ENCODE results near the gene CDC37. TPM values are rescaled to one million over a fixed set of nuclear protein-coding genes. Genes with fewer than 3 reads are reported as not detected.

Gene CDC37
- polyA plus RNA-seq, 1 donor from 2014 or later = 78.8 TPM

Other genes with a start within 250 kb of the CDC37 start
- gene DNMT1, start 208.6 kb downstream of the CDC37 start, polyA plus RNA-seq = 74.6 TPM
- gene S1PR2, start 172.2 kb downstream of the CDC37 start, polyA plus RNA-seq = 0.20 TPM
- 48.8 TPM for gene MRPL4, start 151.3 kb downstream of the CDC37 start, polyA plus RNA-seq
- gene ICAM1, start 132.4 kb downstream of the CDC37 start, polyA plus RNA-seq = 9.2 TPM
- gene ICAM4, start 116.6 kb downstream of the CDC37 start, polyA plus RNA-seq = 0.81 TPM
- gene ICAM5, start 113.6 kb downstream of the CDC37 start, polyA plus RNA-seq = not detected
- 2.6 TPM for gene ZGLP1, start 93.7 kb downstream of the CDC37 start, polyA plus RNA-seq
- gene FDX2, start 87.5 kb downstream of the CDC37 start, polyA plus RNA-seq = 12.8 TPM
- gene RAVER1, start 70.0 kb downstream of the CDC37 start, polyA plus RNA-seq = 25.9 TPM
- 230 TPM for gene ICAM3, start 63.9 kb downstream of the CDC37 start, polyA plus RNA-seq
- 69.0 TPM for gene TYK2, start 23.0 kb downstream of the CDC37 start, polyA plus RNA-seq
- 2.9 TPM for gene PDE4A, start 17.0 kb upstream of the CDC37 start, polyA plus RNA-seq
- gene KEAP1, start 99.8 kb upstream of the CDC37 start, polyA plus RNA-seq = 32.9 TPM
- gene S1PR5, start 113.9 kb upstream of the CDC37 start, polyA plus RNA-seq = 5.1 TPM
- 21.0 TPM for gene ATG4D, start 140.4 kb upstream of the CDC37 start, polyA plus RNA-seq
- gene KRI1, start 162.5 kb upstream of the CDC37 start, polyA plus RNA-seq = 35.6 TPM
- gene CDKN2D, start 165.4 kb upstream of the CDC37 start, polyA plus RNA-seq = 193 TPM
- not detected for gene AP1M2, start 183.8 kb upstream of the CDC37 start, polyA plus RNA-seq
- gene SLC44A2, start 222.0 kb upstream of the CDC37 start, polyA plus RNA-seq = 332 TPM